Endothelial cell of umbilical vein (primary cell): ENCODE results near the gene AKR7A3. TPM values are rescaled to one million over a fixed set of nuclear protein-coding genes. Genes with fewer than 3 reads are reported as not detected.

Source experiments
- BruUV-seq: library from RNA; stranded (reverse); fragments of 400-500 nt; replicated peaks from 2 replicates; lab custom pipeline; 2021; lab: Mats Ljungman, UMichigan
- CTCF ChIA-PET: fragments of 300-600, 350-600 bp; sonication (Branson Sonifier 250); formaldehyde crosslinking; loops from one replicate; lab custom pipeline; 2021; ENCODE audit warnings: antibody characterized with exemption, inconsistent platforms; lab: Charles Lee
- POLR2A ChIA-PET: fragments of 300-600, 350-600 bp; sonication (Branson Sonifier 250); formaldehyde crosslinking; loops from one replicate; lab custom pipeline; 2021; ENCODE audit warnings: antibody characterized with exemption, inconsistent platforms; lab: Charles Lee
- DNase-seq: peaks from one replicate; pipeline ENCODE4 v3.0.0-alpha.2; 2011; ENCODE audit warnings: low read depth, low spot score
- FAIRE-seq: peaks from 2 replicates; lab custom pipeline; 2011; peaks lifted over from hg19 to GRCh38; lab: Jason Lieb, UNC
- H2AFZ ChIP-seq: 2 replicates; pipeline ENCODE4 v1.6.0; 2012; ENCODE audit warnings: low read depth, low read length, control low read depth, inconsistent platforms
- H3K27ac ChIP-seq: 2 replicates; pipeline ENCODE4 v1.5.1; 2011; ENCODE audit warnings: low read depth, mild to moderate bottlenecking, control low read depth, low read length, moderate library complexity; ENCODE audit not compliant: insufficient read depth
- H3K27me3 ChIP-seq, 2 experiments: 2 replicates each; pipeline versions ENCODE4 v1.6.0 to v1.6.1; 2011; ENCODE audit warnings: low read length in 2 of 2, mixed read lengths in 1 of 2; ENCODE audit not compliant: control insufficient read depth in 2 of 2, insufficient read depth in 2 of 2
- H3K36me3 ChIP-seq, 2 experiments: 2 replicates in 1 of 2; 3 replicates in 1 of 2; pipeline ENCODE4 v1.5.1; 2011; ENCODE audit warnings: low read length in 2 of 2, mild to moderate bottlenecking in 1 of 2, moderate library complexity in 1 of 2; ENCODE audit not compliant: control insufficient read depth in 2 of 2, insufficient read depth in 2 of 2; ENCODE audit errors: extremely low read depth in 1 of 2
- H3K4me1 ChIP-seq: 3 replicates; pipeline ENCODE4 v1.5.1; 2011; ENCODE audit warnings: mild to moderate bottlenecking, low read length; ENCODE audit not compliant: control insufficient read depth, insufficient read depth; ENCODE audit errors: extremely low read depth
- H3K4me2 ChIP-seq: 2 replicates; pipeline ENCODE4 v1.6.1; 2011; ENCODE audit warnings: low read length, control low read depth, mixed read lengths; ENCODE audit not compliant: insufficient read depth
- H3K4me3 ChIP-seq, 3 experiments: fragments of 200-600 bp in 1 of 3; sonication (generic), shearing (Covaris generic) in 1 of 3; replicated peaks in 1 of 3; 2 replicates each; pipeline ENCODE4 v1.5.1; 2011 to 2016; ENCODE audit warnings: control low read depth in 3 of 3, low read length in 3 of 3, mild to moderate bottlenecking in 2 of 3, inconsistent platforms in 1 of 3, low read depth in 1 of 3, moderate library complexity in 1 of 3; ENCODE audit not compliant: insufficient read depth in 1 of 3
- H3K79me2 ChIP-seq: 2 replicates; pipeline ENCODE4 v1.6.0; 2012; ENCODE audit warnings: low read length, inconsistent platforms; ENCODE audit not compliant: control insufficient read depth, insufficient read depth
- H3K9ac ChIP-seq: replicated peaks from 2 replicates; pipeline ENCODE3; 2011; ENCODE audit warnings: low read length, control low read depth; ENCODE audit not compliant: insufficient read depth; ENCODE audit errors: extremely low read depth
- H3K9me1 ChIP-seq: replicated peaks from 3 replicates; pipeline ENCODE4 v1.6.0; 2011; ENCODE audit warnings: mild to moderate bottlenecking, low read length; ENCODE audit not compliant: control insufficient read depth, insufficient read depth; ENCODE audit errors: extremely low read depth
- H3K9me3 ChIP-seq: replicated peaks from 2 replicates; pipeline ENCODE4 v1.5.1; 2012; ENCODE audit warnings: low read length, inconsistent platforms; ENCODE audit not compliant: control insufficient read depth, insufficient read depth
- H4K20me1 ChIP-seq: replicated peaks from 2 replicates; pipeline ENCODE3; 2011; ENCODE audit warnings: mild to moderate bottlenecking, low read length; ENCODE audit not compliant: control insufficient read depth, insufficient read depth; ENCODE audit errors: extremely low read depth
- CTCF ChIP-seq, 2 donors: IDR thresholded peaks; 1 replicate in 1 of 2; 2 replicates in 1 of 2; pipeline ENCODE4 v1.5.1; 2011; ENCODE audit warnings: low read length in 2 of 2, mild to moderate bottlenecking in 2 of 2, moderate library complexity in 2 of 2, control low read depth in 1 of 2, inconsistent platforms in 1 of 2, low read depth in 1 of 2; ENCODE audit not compliant: insufficient read depth in 1 of 2; ENCODE audit errors: extremely low read depth in 1 of 2
- EZH2 ChIP-seq: IDR thresholded peaks from 2 replicates; pipeline ENCODE4 v1.6.1; 2012; ENCODE audit warnings: borderline replicate concordance, low read depth, mild to moderate bottlenecking, moderate library complexity, low read length, inconsistent platforms; ENCODE audit not compliant: severe bottlenecking
- FOS ChIP-seq: IDR thresholded peaks from 2 replicates; pipeline ENCODE4 v1.6.1; 2011; ENCODE audit warnings: mild to moderate bottlenecking, low read length, moderate library complexity, borderline replicate concordance; ENCODE audit not compliant: insufficient read depth
- GATA2 ChIP-seq: IDR thresholded peaks from 2 replicates; pipeline ENCODE4 v1.7.0; 2011; ENCODE audit warnings: low read depth, mild to moderate bottlenecking, moderate library complexity, mixed read lengths, low read length; ENCODE audit not compliant: insufficient read length, insufficient read depth
- JUN ChIP-seq: IDR thresholded peaks from 2 replicates; pipeline ENCODE4 v1.6.1; 2011; ENCODE audit warnings: borderline replicate concordance, low read depth; ENCODE audit not compliant: insufficient read length, insufficient read depth
- MAX ChIP-seq: IDR thresholded peaks from 2 replicates; pipeline ENCODE4 v1.6.1; 2011; ENCODE audit not compliant: insufficient read depth, insufficient read length
- MYC ChIP-seq: IDR thresholded peaks from one replicate; pipeline ENCODE4 v1.6.1; 2011; ENCODE audit warnings: mild to moderate bottlenecking, low read depth, low read length
- POLR2A ChIP-seq: IDR thresholded peaks from 2 replicates; pipeline ENCODE4 v1.6.1; 2012; ENCODE audit warnings: low read depth, mild to moderate bottlenecking, control low read depth, low read length
- POLR2AphosphoS5 ChIP-seq: IDR thresholded peaks from 2 replicates; pipeline ENCODE4 v1.6.1; 2012; ENCODE audit warnings: low read depth, mild to moderate bottlenecking, control low read depth, low read length, moderate library complexity; ENCODE audit not compliant: insufficient read depth
- dilution Hi-C: fragments of 300-500 bp; cut with MboI; formaldehyde crosslinking; loops from one replicate; pipeline ENCODE4 v1.15.0; 2019; ENCODE audit warnings: low sequenced_read_pairs; ENCODE audit not compliant: extremely low pct_ligation_motif_present
- intact Hi-C: fragments of 100-400 bp; cut with micrococcal nuclease; formaldehyde crosslinking; loops from one replicate; pipeline ENCODE4 v1.10.0; 2022
- polyA plus RNA-seq, 4 experiments: library from polyadenylated mRNA; depleted of rRNA in 3 of 4; stranded (reverse) in 3 of 4; unstranded in 1 of 4; fragments of >200 nt; gene quantifications; 2 replicates each; pipeline versions ENCODE4 v1.2.1 to v1.2.3, GENCODE V29; 2011 to 2012; ENCODE audit warnings: missing spikeins in 1 of 4
- total RNA-seq: library from RNA; stranded (reverse); gene quantifications from 2 replicates; pipeline ENCODE4 v1.2.3, GENCODE V29; 2021

Gene AKR7A3
- total and polyA plus RNA-seq, 2 donors (not counting 3 experiments of a cell fraction or from before 2014, with no cell fraction given), result 0.49 to 0.50 TPM

- no peak overlapping the region for H3K27ac ChIP-seq
- ChIA-PET POLR2A (no interaction called here), CTCF (no interaction called here)
- no peak overlapping the region for H3K4me3 ChIP-seq
- no TSS peak for BruUV-seq
- H3K79me2 ChIP-seq, result no peaks in the 10 kb centered on the region
- H3K9me3 ChIP-seq, result no peaks in the 10 kb centered on the region
- TF ChIP-seq JUN (no peak), GATA2 (no peak), POLR2AphosphoS5 (no peak), CTCF (IDR thresholded peaks at IDR 0.05; ENCODE audit: extremely low read depth in 1 of 2, insufficient read depth in 1 of 2, low read depth in 1 of 2, low read length in 2 of 2) (no peak), FOS (no peak), MYC (no peak), EZH2 (no peak), MAX (no peak), POLR2A (no peak)
- H2AFZ ChIP-seq, result no peak overlapping the region
- H3K4me1 ChIP-seq, result no peaks in the 10 kb centered on the region
- no peak for DNase-seq
- no peaks in the 10 kb centered on the region for H3K9me1 ChIP-seq
- H3K27me3 ChIP-seq, result no peaks in the 10 kb centered on the region
- H3K36me3 ChIP-seq, result peaks cover 6 to 29% of the 10 kb centered on the region in 2 experiments
- dilution Hi-C loops, result no loop called here
- intact Hi-C loops, result no loop called here
- no peak overlapping the region for H3K4me2 ChIP-seq
- H4K20me1 ChIP-seq, result no peaks in the 10 kb centered on the region
- FAIRE-seq, result no peak
- no peak overlapping the region for H3K9ac ChIP-seq
These were observed 33.9 kb upstream of the AKR7A3 start for GRCh38 chr1:19322481-19322880.
